Adrenal gland (tissue), 5 donors: ENCODE measurements around the gene HHIPL2.

Source experiments
- POLR2A ChIP-seq, 2 donors: fragments of 450-650 bp; IDR thresholded peaks; one replicate each; pipeline ENCODE4 v1.6.1; 2017; ENCODE audit warnings: antibody characterized with exemption in 2 of 2, mild to moderate bottlenecking in 2 of 2, moderate library complexity in 1 of 2
- TF ChIP-seq, protein P1 (sequence below), 6 experiments: fragments of 450-650 bp in 4 of 6; fragments of 200-600 bp in 2 of 6; sonication (generic) in 1 of 6; IDR thresholded peaks; 1 replicate in 5 of 6; 2 replicates in 1 of 6; pipeline versions ENCODE4 v1.5.1 to v1.8.0; 2016 to 2021; ENCODE audit warnings: antibody characterized with exemption in 6 of 6, mild to moderate bottlenecking in 2 of 6, moderate library complexity in 1 of 6
- donor health status: DM: no; HTN: no; CAD: no.

DNA sequence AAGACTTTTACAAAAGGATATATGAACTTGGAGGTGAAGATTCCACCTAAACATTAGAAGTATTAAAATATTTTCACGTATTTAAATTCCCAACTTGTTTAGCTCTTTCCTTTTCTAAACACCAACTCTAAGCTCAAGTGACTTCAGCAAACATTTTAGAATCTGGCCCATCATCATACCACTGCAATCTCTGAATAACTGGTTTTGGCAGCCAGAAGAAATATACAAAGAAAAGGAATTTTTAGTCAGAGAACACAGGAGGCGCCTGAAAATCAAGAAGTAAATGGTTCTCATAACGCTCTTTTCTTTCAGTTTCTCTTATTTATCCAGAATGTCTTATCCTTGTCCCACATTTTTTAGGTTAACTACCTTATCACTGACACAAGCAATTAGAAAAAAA lies 31.4 kb upstream of the HHIPL2 start:
- TF ChIP-seq, protein P1, sequence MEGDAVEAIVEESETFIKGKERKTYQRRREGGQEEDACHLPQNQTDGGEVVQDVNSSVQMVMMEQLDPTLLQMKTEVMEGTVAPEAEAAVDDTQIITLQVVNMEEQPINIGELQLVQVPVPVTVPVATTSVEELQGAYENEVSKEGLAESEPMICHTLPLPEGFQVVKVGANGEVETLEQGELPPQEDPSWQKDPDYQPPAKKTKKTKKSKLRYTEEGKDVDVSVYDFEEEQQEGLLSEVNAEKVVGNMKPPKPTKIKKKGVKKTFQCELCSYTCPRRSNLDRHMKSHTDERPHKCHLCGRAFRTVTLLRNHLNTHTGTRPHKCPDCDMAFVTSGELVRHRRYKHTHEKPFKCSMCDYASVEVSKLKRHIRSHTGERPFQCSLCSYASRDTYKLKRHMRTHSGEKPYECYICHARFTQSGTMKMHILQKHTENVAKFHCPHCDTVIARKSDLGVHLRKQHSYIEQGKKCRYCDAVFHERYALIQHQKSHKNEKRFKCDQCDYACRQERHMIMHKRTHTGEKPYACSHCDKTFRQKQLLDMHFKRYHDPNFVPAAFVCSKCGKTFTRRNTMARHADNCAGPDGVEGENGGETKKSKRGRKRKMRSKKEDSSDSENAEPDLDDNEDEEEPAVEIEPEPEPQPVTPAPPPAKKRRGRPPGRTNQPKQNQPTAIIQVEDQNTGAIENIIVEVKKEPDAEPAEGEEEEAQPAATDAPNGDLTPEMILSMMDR (IDR thresholded peaks at IDR 0.05): no peak
- no peak for TF ChIP-seq POLR2A (IDR thresholded peaks at IDR 0.05)
